ENCODE results near the gene NOTCH2. TPM values are rescaled to one million over a fixed set of nuclear protein-coding genes. Genes with fewer than 3 reads are reported as not detected.
A peak's percentile ranks its signal among the peaks of the same experiment; 100 is the strongest.

Gene NOTCH2
- total RNA-seq, 3 donors from 2014 or later, result 106 to 148 (median 123) TPM

GRCh38 chr1:119987112-119987511 is 82.3 kb downstream of the NOTCH2 start:
- no peak overlapping the region for H3K4me3 ChIP-seq
- H3K27me3 ChIP-seq, result no peaks in the 10 kb centered on the region
- intact Hi-C loops (cut with DNase I; ENCODE audit: low total_unique reads), result no loop called here
- H3K9me3 ChIP-seq, result no peaks in the 10 kb centered on the region
- no peaks in the 10 kb centered on the region for H3K4me1 ChIP-seq
- peak overlapping the region; percentile 52 to 59 for H3K27ac ChIP-seq
- no peaks in the 10 kb centered on the region for H3K36me3 ChIP-seq
- DNase-seq (ENCODE audit: low spot score in 2 of 2), result no peak
- no peak for TF ChIP-seq POLR2A (IDR thresholded peaks at IDR 0.05)
- TF ChIP-seq CTCF (IDR thresholded peaks at IDR 0.05), result no peak
- TF ChIP-seq POLR2AphosphoS5 (IDR thresholded peaks at IDR 0.05), result peak in 1 of 3 donors; percentile 24

- no peaks in the 10 kb centered on the region for H3K9me3 ChIP-seq
- TF ChIP-seq POLR2AphosphoS5 (IDR thresholded peaks at IDR 0.05), result no peak
- no peak for TF ChIP-seq POLR2A (IDR thresholded peaks at IDR 0.05)
- TF ChIP-seq CTCF (IDR thresholded peaks at IDR 0.05), result no peak
- intact Hi-C loops (cut with DNase I; ENCODE audit: low total_unique reads), result no loop called here
- H3K4me3 ChIP-seq, result no peak overlapping the region
- no peaks in the 10 kb centered on the region for H3K27me3 ChIP-seq
- H3K36me3 ChIP-seq, result no peaks in the 10 kb centered on the region
- H3K27ac ChIP-seq, result no peak overlapping the region
- DNase-seq (ENCODE audit: low spot score in 2 of 2), result no peak
- H3K4me1 ChIP-seq, result no peaks in the 10 kb centered on the region
Observed at GRCh38 chr1:119986007-119986497, 83.4 kb downstream of the NOTCH2 start.

GRCh38 chr1:119984771-119985170 is 84.7 kb downstream of the NOTCH2 start:
- Histone ChIP-seq H3K4me3 (no peak overlapping the region), H3K27ac (no peak overlapping the region), H3K27me3 (no peaks in the 10 kb centered on the region), H3K36me3 (no peaks in the 10 kb centered on the region), H3K4me1 (no peaks in the 10 kb centered on the region), H3K9me3 (no peaks in the 10 kb centered on the region)
- no peak for DNase-seq (ENCODE audit: low spot score in 2 of 2)
- intact Hi-C loops (cut with DNase I; ENCODE audit: low total_unique reads), result no loop called here
- TF ChIP-seq POLR2A (IDR thresholded peaks at IDR 0.05), result no peak
- no peak for TF ChIP-seq POLR2AphosphoS5 (IDR thresholded peaks at IDR 0.05)
- no peak for TF ChIP-seq CTCF (IDR thresholded peaks at IDR 0.05)

GRCh38 chr1:119981986-119982815 is 87.3 kb downstream of the NOTCH2 start:
- no peaks in the 10 kb centered on the region for H3K27me3 ChIP-seq
- DNase-seq (ENCODE audit: low spot score in 2 of 2), result no peak
- H3K27ac ChIP-seq, result no peak overlapping the region
- no peaks in the 10 kb centered on the region for H3K9me3 ChIP-seq
- H3K4me1 ChIP-seq, result no peaks in the 10 kb centered on the region
- TF ChIP-seq POLR2A (IDR thresholded peaks at IDR 0.05), result no peak
- TF ChIP-seq POLR2AphosphoS5 (IDR thresholded peaks at IDR 0.05), result no peak
- no peak for TF ChIP-seq CTCF (IDR thresholded peaks at IDR 0.05)
- H3K4me3 ChIP-seq, result no peak overlapping the region
- no peaks in the 10 kb centered on the region for H3K36me3 ChIP-seq
- intact Hi-C loops (cut with DNase I; ENCODE audit: low total_unique reads), result no loop called here

- no peak overlapping the region for H3K27ac ChIP-seq
- no peaks in the 10 kb centered on the region for H3K4me1 ChIP-seq
- H3K4me3 ChIP-seq, result no peak overlapping the region
- H3K36me3 ChIP-seq, result no peaks in the 10 kb centered on the region
- H3K27me3 ChIP-seq, result no peaks in the 10 kb centered on the region
- no peaks in the 10 kb centered on the region for H3K9me3 ChIP-seq
- TF ChIP-seq POLR2AphosphoS5 (IDR thresholded peaks at IDR 0.05) (no peak), POLR2A (IDR thresholded peaks at IDR 0.05) (no peak), CTCF (IDR thresholded peaks at IDR 0.05) (no peak)
- no peak for DNase-seq (ENCODE audit: low spot score in 2 of 2)
- intact Hi-C loops (cut with DNase I; ENCODE audit: low total_unique reads), result no loop called here
Observed at GRCh38 chr1:119981496-119981895, 88.0 kb downstream of the NOTCH2 start.

Measured in breast epithelium (tissue), 4 donors.